HCT116 (cell line): Measurements from ENCODE around the gene TASP1. TPM values are rescaled to one million over a fixed set of nuclear protein-coding genes. Genes with fewer than 3 reads are reported as not detected.

ENCODE experiments used
- ATAC-seq: fragments of 200-7000 bp; cut with Tn5 transposase; 2 replicates; pipeline ENCODE4 v1.9.1; 2020; ENCODE audit warnings: mild to moderate bottlenecking, moderate library complexity
- BruUV-seq: library from RNA; stranded (reverse); fragments of 400-500 nt; replicated peaks from 2 replicates; lab custom pipeline; 2021; lab: Mats Ljungman, UMichigan
- CTCF ChIA-PET: fragments of 300-600 bp; sonication (Branson Sonifier 250); formaldehyde crosslinking; loops from one replicate; lab custom pipeline; 2021; ENCODE audit warnings: antibody characterized with exemption; lab: Charles Lee
- POLR2A ChIA-PET: fragments of 300-600, 350-600 bp; sonication (Branson Sonifier 250); formaldehyde crosslinking; loops from one replicate; lab custom pipeline; 2021; ENCODE audit warnings: antibody characterized with exemption; lab: Charles Lee
- RAD21 ChIA-PET, 2 experiments: fragments of 300-600 bp; sonication (Branson Sonifier 250); formaldehyde crosslinking; loops; one replicate each; lab custom pipeline; 2023; ENCODE audit warnings: low total read pairs in 2 of 2; ENCODE audit not compliant: uncharacterized antibody in 2 of 2, unreplicated experiment in 2 of 2, low non-redundant PET in 1 of 2; lab: Charles Lee
- DNase-seq: peaks from one replicate; pipeline ENCODE4 v3.0.0-alpha.2; 2010; ENCODE audit warnings: low read depth, low spot score
- H2AFZ ChIP-seq: fragments of 200-600 bp; shearing (Covaris generic), sonication (generic); 2 replicates; pipeline ENCODE4 v1.6.1; 2017; ENCODE audit warnings: low read depth, mixed run types, mixed read lengths, antibody characterized with exemption, low read length; ENCODE audit not compliant: poor library complexity, severe bottlenecking
- H3K27ac ChIP-seq: 2 replicates; pipeline ENCODE4 v1.5.1; 2012; ENCODE audit warnings: low read depth, low read length
- H3K27me3 ChIP-seq: fragments of 200-600 bp; sonication (generic); 2 replicates; pipeline ENCODE4 v1.6.1; 2016; ENCODE audit warnings: mixed run types, low read length, mixed read lengths; ENCODE audit not compliant: insufficient read depth
- H3K36me3 ChIP-seq, 2 experiments: fragments of 200-500 bp in 1 of 2; fragments of 200-600 bp in 1 of 2; sonication (Bioruptor generic) in 1 of 2; sonication (generic) in 1 of 2; 2 replicates each; pipeline versions ENCODE4 v1.5.1 to v1.6.1; 2014 to 2016; ENCODE audit warnings: low read length in 2 of 2, inconsistent platforms in 1 of 2, mixed read lengths in 1 of 2, mixed run types in 1 of 2; ENCODE audit not compliant: insufficient read depth in 2 of 2, control insufficient read depth in 1 of 2
- H3K4me1 ChIP-seq, 2 experiments: fragments of 200-600 bp in 1 of 2; sonication (generic) in 1 of 2; 2 replicates each; pipeline versions ENCODE4 v1.5.1 to v1.6.1; 2012 to 2017; ENCODE audit warnings: low read length in 2 of 2, inconsistent platforms in 1 of 2, mild to moderate bottlenecking in 1 of 2, mixed read lengths in 1 of 2, mixed run types in 1 of 2, moderate library complexity in 1 of 2; ENCODE audit not compliant: insufficient read depth in 2 of 2, control insufficient read depth in 1 of 2
- H3K4me2 ChIP-seq: fragments of 200-600 bp; sonication (generic); 2 replicates; pipeline ENCODE4 v1.6.1; 2017; ENCODE audit warnings: mixed run types, low read length, mixed read lengths
- H3K4me3 ChIP-seq, 2 experiments: fragments of 200-600 bp in 1 of 2; sonication (generic) in 1 of 2; replicated peaks in 1 of 2; 2 replicates each; pipeline ENCODE4 v1.5.1; 2011 to 2016; ENCODE audit warnings: low read length in 2 of 2, control low read depth in 1 of 2, low read depth in 1 of 2, mild to moderate bottlenecking in 1 of 2, mixed read lengths in 1 of 2, mixed run types in 1 of 2
- H3K79me2 ChIP-seq: fragments of 200-600 bp; sonication (generic); 2 replicates; pipeline ENCODE4 v1.6.1; 2017; ENCODE audit warnings: mild to moderate bottlenecking, mixed run types, low read length, moderate library complexity, mixed read lengths; ENCODE audit not compliant: insufficient read depth
- H3K9ac ChIP-seq: fragments of 200-600 bp; sonication (generic); 2 replicates; pipeline ENCODE4 v1.6.1; 2016; ENCODE audit warnings: low read length, mixed read lengths
- H3K9me2 ChIP-seq: fragments of 200-600 bp; sonication (generic), shearing (Covaris generic); 2 replicates; pipeline ENCODE4 v1.6.1; 2017; ENCODE audit warnings: mixed run types, mild to moderate bottlenecking, moderate library complexity; ENCODE audit not compliant: insufficient read depth
- H3K9me3 ChIP-seq, 2 experiments: fragments of 200-500 bp in 1 of 2; fragments of 200-600 bp in 1 of 2; sonication (Bioruptor generic) in 1 of 2; sonication (generic) in 1 of 2; 2 replicates each; pipeline ENCODE4 v1.6.1; 2014 to 2017; ENCODE audit warnings: low read length in 2 of 2, mixed read lengths in 2 of 2, inconsistent platforms in 1 of 2, low read depth in 1 of 2, mild to moderate bottlenecking in 1 of 2, mixed run types in 1 of 2, moderate library complexity in 1 of 2; ENCODE audit not compliant: control insufficient read depth in 1 of 2, insufficient read depth in 1 of 2
- H4K20me1 ChIP-seq: fragments of 200-600 bp; sonication (generic), shearing (Covaris generic); 2 replicates; pipeline ENCODE4 v1.6.1; 2017; ENCODE audit warnings: mixed run types, mild to moderate bottlenecking, moderate library complexity; ENCODE audit not compliant: insufficient read depth
- EZH2 ChIP-seq: fragments of 200-600 bp; sonication (generic); IDR thresholded peaks from 2 replicates; pipeline ENCODE4 v1.6.1; 2017; ENCODE audit warnings: antibody characterized with exemption, mixed run types
- EZH2phosphoT487 ChIP-seq: fragments of 200-600 bp; IDR thresholded peaks from 2 replicates; pipeline ENCODE4 v1.6.1; 2018; ENCODE audit warnings: antibody characterized with exemption, borderline replicate concordance
- YY1 ChIP-seq: IDR thresholded peaks from 2 replicates; pipeline ENCODE4 v1.6.1; 2011; ENCODE audit warnings: low read length, low read depth, moderate library complexity, mild to moderate bottlenecking; ENCODE audit not compliant: insufficient replicate concordance; ENCODE audit errors: extremely low read depth
- ZNF274 ChIP-seq: fragments of 200-500 bp; sonication (Bioruptor generic); IDR thresholded peaks from 2 replicates; pipeline ENCODE4 v1.6.1; 2014; ENCODE audit warnings: mild to moderate bottlenecking, low read depth, low read length, inconsistent platforms
- intact Hi-C: fragments of 100-400 bp; cut with micrococcal nuclease; formaldehyde crosslinking; loops from 2 replicates; pipeline ENCODE4 v1.10.0; 2022
- total RNA-seq: library from RNA; stranded (reverse); gene quantifications from one replicate; pipeline ENCODE4 v1.2.1, GENCODE V29; 2021; ENCODE audit not compliant: unreplicated experiment
- TF ChIP-seq, protein P1 (sequence below): IDR thresholded peaks from 2 replicates; pipeline ENCODE4 v1.6.1; 2012; ENCODE audit warnings: low read depth
- TF ChIP-seq, protein P2 (sequence below): IDR thresholded peaks from 2 replicates; pipeline ENCODE4 v1.6.1; 2011; ENCODE audit warnings: mild to moderate bottlenecking, low read length, moderate library complexity; ENCODE audit not compliant: insufficient replicate concordance; ENCODE audit errors: extremely low read depth

Gene TASP1
- total RNA-seq, 1 experiment from 2014 or later: 19.1 TPM

DNA sequence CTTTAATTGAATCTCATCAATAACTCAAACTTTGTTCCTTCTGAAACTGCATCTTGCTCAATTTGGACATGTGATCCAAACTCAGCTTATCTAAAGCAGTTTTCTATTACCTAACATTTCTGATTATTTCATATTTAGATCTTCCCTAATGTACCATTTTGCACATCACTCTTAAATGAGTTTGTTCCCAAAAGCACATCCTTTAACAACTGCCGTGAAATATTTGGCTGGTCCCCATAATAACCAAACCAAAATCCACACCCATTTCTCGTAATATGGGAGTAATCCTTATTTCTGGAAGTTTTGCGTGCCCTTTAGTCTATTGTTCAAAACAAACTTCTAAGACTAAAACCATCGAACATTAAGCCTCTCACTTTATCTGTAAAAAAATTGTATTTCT, 94.9 kb downstream of the TASP1 start:
- H3K36me3 ChIP-seq: no peaks in the 10 kb centered on the region
- no peak overlapping the region for H3K4me2 ChIP-seq
- peaks cover 8% of the 10 kb centered on the region; the same call in 1 of the 2 replicates for H4K20me1 ChIP-seq
- H2AFZ ChIP-seq: no peak overlapping the region
- H3K9me3 ChIP-seq: no peaks in the 10 kb centered on the region
- H3K79me2 ChIP-seq: no peaks in the 10 kb centered on the region; the same call in 1 of the 2 replicates
- H3K9ac ChIP-seq: no peak overlapping the region
- H3K27ac ChIP-seq: no peak overlapping the region
- H3K4me1 ChIP-seq: no peaks in the 10 kb centered on the region
- H3K27me3 ChIP-seq: no peaks in the 10 kb centered on the region
- ATAC-seq (no peak), DNase-seq (no peak)
- RAD21 ChIA-PET: no interaction called here
- no peaks in the 10 kb centered on the region for H3K9me2 ChIP-seq
- BruUV-seq: no TSS peak
- intact Hi-C loops: no loop called here
- POLR2A ChIA-PET: no interaction called here
- TF ChIP-seq EZH2phosphoT487 (no peak), ZNF274 (no peak), YY1 (no peak), EZH2 (no peak)
- TF ChIP-seq, protein P1, sequence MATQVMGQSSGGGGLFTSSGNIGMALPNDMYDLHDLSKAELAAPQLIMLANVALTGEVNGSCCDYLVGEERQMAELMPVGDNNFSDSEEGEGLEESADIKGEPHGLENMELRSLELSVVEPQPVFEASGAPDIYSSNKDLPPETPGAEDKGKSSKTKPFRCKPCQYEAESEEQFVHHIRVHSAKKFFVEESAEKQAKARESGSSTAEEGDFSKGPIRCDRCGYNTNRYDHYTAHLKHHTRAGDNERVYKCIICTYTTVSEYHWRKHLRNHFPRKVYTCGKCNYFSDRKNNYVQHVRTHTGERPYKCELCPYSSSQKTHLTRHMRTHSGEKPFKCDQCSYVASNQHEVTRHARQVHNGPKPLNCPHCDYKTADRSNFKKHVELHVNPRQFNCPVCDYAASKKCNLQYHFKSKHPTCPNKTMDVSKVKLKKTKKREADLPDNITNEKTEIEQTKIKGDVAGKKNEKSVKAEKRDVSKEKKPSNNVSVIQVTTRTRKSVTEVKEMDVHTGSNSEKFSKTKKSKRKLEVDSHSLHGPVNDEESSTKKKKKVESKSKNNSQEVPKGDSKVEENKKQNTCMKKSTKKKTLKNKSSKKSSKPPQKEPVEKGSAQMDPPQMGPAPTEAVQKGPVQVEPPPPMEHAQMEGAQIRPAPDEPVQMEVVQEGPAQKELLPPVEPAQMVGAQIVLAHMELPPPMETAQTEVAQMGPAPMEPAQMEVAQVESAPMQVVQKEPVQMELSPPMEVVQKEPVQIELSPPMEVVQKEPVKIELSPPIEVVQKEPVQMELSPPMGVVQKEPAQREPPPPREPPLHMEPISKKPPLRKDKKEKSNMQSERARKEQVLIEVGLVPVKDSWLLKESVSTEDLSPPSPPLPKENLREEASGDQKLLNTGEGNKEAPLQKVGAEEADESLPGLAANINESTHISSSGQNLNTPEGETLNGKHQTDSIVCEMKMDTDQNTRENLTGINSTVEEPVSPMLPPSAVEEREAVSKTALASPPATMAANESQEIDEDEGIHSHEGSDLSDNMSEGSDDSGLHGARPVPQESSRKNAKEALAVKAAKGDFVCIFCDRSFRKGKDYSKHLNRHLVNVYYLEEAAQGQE: no peak
- TF ChIP-seq, protein P2, sequence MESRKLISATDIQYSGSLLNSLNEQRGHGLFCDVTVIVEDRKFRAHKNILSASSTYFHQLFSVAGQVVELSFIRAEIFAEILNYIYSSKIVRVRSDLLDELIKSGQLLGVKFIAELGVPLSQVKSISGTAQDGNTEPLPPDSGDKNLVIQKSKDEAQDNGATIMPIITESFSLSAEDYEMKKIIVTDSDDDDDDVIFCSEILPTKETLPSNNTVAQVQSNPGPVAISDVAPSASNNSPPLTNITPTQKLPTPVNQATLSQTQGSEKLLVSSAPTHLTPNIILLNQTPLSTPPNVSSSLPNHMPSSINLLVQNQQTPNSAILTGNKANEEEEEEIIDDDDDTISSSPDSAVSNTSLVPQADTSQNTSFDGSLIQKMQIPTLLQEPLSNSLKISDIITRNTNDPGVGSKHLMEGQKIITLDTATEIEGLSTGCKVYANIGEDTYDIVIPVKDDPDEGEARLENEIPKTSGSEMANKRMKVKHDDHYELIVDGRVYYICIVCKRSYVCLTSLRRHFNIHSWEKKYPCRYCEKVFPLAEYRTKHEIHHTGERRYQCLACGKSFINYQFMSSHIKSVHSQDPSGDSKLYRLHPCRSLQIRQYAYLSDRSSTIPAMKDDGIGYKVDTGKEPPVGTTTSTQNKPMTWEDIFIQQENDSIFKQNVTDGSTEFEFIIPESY: no peak
- H3K4me3 ChIP-seq: no peak overlapping the region
- CTCF ChIA-PET: interaction anchor here (1.3 kb wide), 1 partner anchor 219 kb away, joined by 5 read pairs; no protein-coding TSS in a partner anchor
